Activated CD8-positive, alpha-beta T cell treated with anti-CD3 and anti-CD28 coated beads, Interleukin-2, amount 10 ng/mL, durations not matched to agents 7 days and 5 days (primary cell): ENCODE results near the gene MKNK1. TPM values are rescaled to one million over a fixed set of nuclear protein-coding genes. Genes with fewer than 3 reads are reported as not detected.

Experiments used
- ATAC-seq: fragments of 150-1000 bp; cut with Tn5 transposase; one replicate; pipeline ENCODE4 v1.10.0; 2021; ENCODE audit warnings: moderate library complexity
- CTCF ChIA-PET: fragments of 350-600 bp; sonication (Branson Sonifier 250); formaldehyde crosslinking; loops from one replicate; lab custom pipeline; 2021; ENCODE audit warnings: antibody characterized with exemption; lab: Charles Lee
- POLR2A ChIA-PET: fragments of 350-600 bp; sonication (Branson Sonifier 250); formaldehyde crosslinking; loops from one replicate; lab custom pipeline; 2021; ENCODE audit warnings: antibody characterized with exemption; lab: Charles Lee
- DNase-seq: peaks from one replicate; pipeline ENCODE4 v3.0.0-alpha.2; 2020
- H3K27ac Mint-ChIP-seq: one replicate; pipeline ENCODE4 v1.8.0; 2021; ENCODE audit warnings: mild to moderate bottlenecking, mixed read lengths
- H3K27me3 Mint-ChIP-seq: one replicate; pipeline ENCODE4 v1.8.0; 2021; ENCODE audit warnings: low read depth, mixed read lengths
- H3K36me3 Mint-ChIP-seq: one replicate; pipeline ENCODE4 v1.8.0; 2021; ENCODE audit warnings: low read depth, mixed read lengths
- H3K4me1 Mint-ChIP-seq: one replicate; pipeline ENCODE4 v1.8.0; 2021; ENCODE audit warnings: low read depth, mixed read lengths
- H3K4me3 Mint-ChIP-seq: one replicate; pipeline ENCODE4 v1.8.0; 2021; ENCODE audit warnings: mild to moderate bottlenecking, mixed read lengths
- H3K9me3 Mint-ChIP-seq: one replicate; pipeline ENCODE4 v1.8.0; 2022; ENCODE audit warnings: mixed read lengths; ENCODE audit not compliant: insufficient read depth
- total RNA-seq, 2 experiments: library from RNA; stranded (reverse); gene quantifications; one replicate each; pipeline ENCODE4 v1.2.3, GENCODE V29; 2021

Gene MKNK1
- total RNA-seq, 2 experiments from 2014 or later = 68.9 to 72.3 TPM

GRCh38 chr1:46617833-46618232 is 13.8 kb upstream of the MKNK1 start:
- DNase-seq = no peak
- ChIA-PET CTCF (interaction anchor here (1.7 to 2.8 kb wide), 4 partner anchors 13 to 85 kb away, joined by 4 to 19 read pairs (median 7); partner anchors contain the start of gene MKNK1), POLR2A (interaction anchor here (6.7 kb wide), 1 partner anchor 14 kb away, joined by 79 read pairs; the partner anchor contains the start of gene MKNK1)
- H3K36me3 Mint-ChIP-seq = peaks cover 6% of the 10 kb centered on the region
- H3K4me1 Mint-ChIP-seq = peaks cover 61% of the 10 kb centered on the region
- peak overlapping the region; percentile 92 for H3K4me3 Mint-ChIP-seq
- no peaks in the 10 kb centered on the region for H3K27me3 Mint-ChIP-seq
- no peak for ATAC-seq
- H3K27ac Mint-ChIP-seq = no peak overlapping the region
- H3K9me3 Mint-ChIP-seq = no peaks in the 10 kb centered on the region

- no peak for DNase-seq
- Mint-ChIP-seq H3K27me3 (no peaks in the 10 kb centered on the region), H3K4me3 (peak overlapping the region; percentile 92), H3K4me1 (peaks cover 64% of the 10 kb centered on the region), H3K9me3 (no peaks in the 10 kb centered on the region), H3K36me3 (peaks cover 11% of the 10 kb centered on the region), H3K27ac (peak overlapping the region; percentile 69)
- no peak for ATAC-seq
- ChIA-PET POLR2A (interaction anchor here (0.6 to 6.7 kb wide), 2 partner anchors 13 to 103 kb away, joined by 3 to 79 read pairs; partner anchors contain the start of gene MKNK1), CTCF (interaction anchor here (1.0 to 2.8 kb wide), 5 partner anchors 13 to 108 kb away, joined by 4 to 19 read pairs (median 8); partner anchors contain the start of genes ATPAF1 and MKNK1)
Observed at GRCh38 chr1:46617108-46617800, 13.2 kb upstream of the MKNK1 start.

- Mint-ChIP-seq H3K27me3 (no peaks in the 10 kb centered on the region), H3K36me3 (peaks cover 16% of the 10 kb centered on the region), H3K9me3 (no peaks in the 10 kb centered on the region), H3K27ac (peak within 1 kb of the TSS; percentile 86), H3K4me3 (peak within 1 kb of the TSS; percentile 92), H3K4me1 (peaks cover 68% of the 10 kb centered on the region)
- ATAC-seq (peak; percentile 77), DNase-seq (peak; percentile 72)
- ChIA-PET POLR2A (interaction anchor here (1.0 to 6.7 kb wide), 4 partner anchors 13 to 101 kb away, joined by 3 to 79 read pairs (median 6); partner anchors contain the start of genes ATPAF1 and MKNK1), CTCF (interaction anchor here (0.9 to 2.8 kb wide), 8 partner anchors 9 to 108 kb away, joined by 3 to 19 read pairs (median 4); partner anchors contain the start of genes ATPAF1 and MKNK1)
Observed at GRCh38 chr1:46616277-46617107, 12.4 kb upstream of the MKNK1 start, which contains the start of gene MOB3C. Gene MOB3C, minus strand, starts transcription at chr1:46616811. Its CDS starts 3,490 bp downstream, at chr1:46613321.

- ChIA-PET POLR2A (interaction anchor here (0.6 to 6.7 kb wide), 5 partner anchors 12 to 765 kb away, joined by 3 to 79 read pairs (median 4); partner anchors contain the start of genes ATPAF1 and MKNK1), CTCF (interaction anchor here (0.9 to 2.8 kb wide), 5 partner anchors 9 to 109 kb away, joined by 3 to 19 read pairs (median 3); partner anchors contain the start of gene MKNK1)
- H3K4me1 Mint-ChIP-seq = peaks cover 76% of the 10 kb centered on the region
- H3K27ac Mint-ChIP-seq = peak overlapping the region; percentile 86
- no peaks in the 10 kb centered on the region for H3K27me3 Mint-ChIP-seq
- ATAC-seq (peak; percentile 36), DNase-seq (peak; percentile 43)
- peak overlapping the region; percentile 92 for H3K4me3 Mint-ChIP-seq
- H3K36me3 Mint-ChIP-seq = peaks cover 24% of the 10 kb centered on the region
- H3K9me3 Mint-ChIP-seq = no peaks in the 10 kb centered on the region
Observed at GRCh38 chr1:46615735-46616134, 11.7 kb upstream of the MKNK1 start.

- POLR2A ChIA-PET = interaction anchor here (1.3 to 6.7 kb wide), 4 partner anchors 11 to 100 kb away, joined by 4 to 79 read pairs (median 6); partner anchors contain the start of genes ATPAF1 and MKNK1
- CTCF ChIA-PET = interaction anchor here (0.9 to 2.8 kb wide), 4 partner anchors 8 to 110 kb away, joined by 3 to 19 read pairs (median 6); partner anchors contain the start of gene MKNK1
- DNase-seq (no peak), ATAC-seq (no peak)
- Mint-ChIP-seq H3K27ac (peak overlapping the region; percentile 86), H3K27me3 (no peaks in the 10 kb centered on the region), H3K4me1 (peaks cover 72% of the 10 kb centered on the region), H3K4me3 (peak overlapping the region; percentile 92), H3K9me3 (no peaks in the 10 kb centered on the region), H3K36me3 (peaks cover 29% of the 10 kb centered on the region)
Observed at GRCh38 chr1:46615088-46615487, 11.0 kb upstream of the MKNK1 start.

- ChIA-PET POLR2A (interaction anchor here (1.1 to 6.7 kb wide), 5 partner anchors 11 to 101 kb away, joined by 3 to 79 read pairs (median 4); partner anchors contain the start of genes ATPAF1 and MKNK1), CTCF (interaction anchor here (1.3 kb wide), 1 partner anchor 10 kb away, joined by 14 read pairs; the partner anchor contains the start of gene MKNK1)
- Mint-ChIP-seq H3K36me3 (peaks cover 34% of the 10 kb centered on the region), H3K27ac (peak overlapping the region; percentile 86), H3K4me3 (peak overlapping the region; percentile 92), H3K4me1 (peaks cover 74% of the 10 kb centered on the region), H3K27me3 (no peaks in the 10 kb centered on the region), H3K9me3 (no peaks in the 10 kb centered on the region)
- DNase-seq (no peak), ATAC-seq (no peak)
Observed at GRCh38 chr1:46614604-46614984, 10.5 kb upstream of the MKNK1 start.

- Mint-ChIP-seq H3K4me1 (peaks cover 68% of the 10 kb centered on the region), H3K4me3 (peak overlapping the region; percentile 92), H3K36me3 (peaks cover 40% of the 10 kb centered on the region), H3K27ac (peak overlapping the region; percentile 64), H3K27me3 (no peaks in the 10 kb centered on the region), H3K9me3 (no peaks in the 10 kb centered on the region)
- ATAC-seq = peak; percentile 37
- POLR2A ChIA-PET = interaction anchor here (1.1 to 6.7 kb wide), 3 partner anchors 10 to 32 kb away, joined by 3 to 79 read pairs (median 4); partner anchors contain the start of gene MKNK1
- CTCF ChIA-PET = interaction anchor here (1.3 kb wide), 1 partner anchor 10 kb away, joined by 14 read pairs; the partner anchor contains the start of gene MKNK1
- peak; percentile 58 for DNase-seq
Observed at GRCh38 chr1:46613661-46614603, 9.9 kb upstream of the MKNK1 start.

- ATAC-seq (no peak), DNase-seq (no peak)
- Mint-ChIP-seq H3K4me3 (peak overlapping the region; percentile 49), H3K4me1 (peaks cover 61% of the 10 kb centered on the region), H3K27ac (peak overlapping the region; percentile 64), H3K36me3 (peaks cover 49% of the 10 kb centered on the region), H3K27me3 (no peaks in the 10 kb centered on the region), H3K9me3 (no peaks in the 10 kb centered on the region)
- ChIA-PET CTCF (no interaction called here), POLR2A (interaction anchor here (1.1 to 6.7 kb wide), 2 partner anchors 9 to 31 kb away, joined by 3 to 79 read pairs; partner anchors contain the start of gene MKNK1)
Observed at GRCh38 chr1:46612937-46613660, 9.0 kb upstream of the MKNK1 start.

GRCh38 chr1:46611691-46612221 is 7.7 kb upstream of the MKNK1 start:
- CTCF ChIA-PET = no interaction called here
- no peaks in the 10 kb centered on the region for H3K9me3 Mint-ChIP-seq

More at GRCh38 chr1:46611691-46612221, 7.7 kb upstream of the MKNK1 start:
- H3K4me1 Mint-ChIP-seq = peaks cover 54% of the 10 kb centered on the region
- POLR2A ChIA-PET = no interaction called here
- no peaks in the 10 kb centered on the region for H3K27me3 Mint-ChIP-seq
- no peak for DNase-seq
- no peak for ATAC-seq
- H3K27ac Mint-ChIP-seq = peak overlapping the region; percentile 34
- H3K36me3 Mint-ChIP-seq = peaks cover 56% of the 10 kb centered on the region
- no peak overlapping the region for H3K4me3 Mint-ChIP-seq
